ENCODE measurements around the gene PRPH. TPM values are rescaled to one million over a fixed set of nuclear protein-coding genes. Genes with fewer than 3 reads are reported as not detected.

Gene PRPH
- total and polyA plus RNA-seq, 2 of the 13 experiments (the other 11 are each of a cell fraction or from before 2014, with no cell fraction given) = 0.12 TPM; not detected in 1

DNA sequence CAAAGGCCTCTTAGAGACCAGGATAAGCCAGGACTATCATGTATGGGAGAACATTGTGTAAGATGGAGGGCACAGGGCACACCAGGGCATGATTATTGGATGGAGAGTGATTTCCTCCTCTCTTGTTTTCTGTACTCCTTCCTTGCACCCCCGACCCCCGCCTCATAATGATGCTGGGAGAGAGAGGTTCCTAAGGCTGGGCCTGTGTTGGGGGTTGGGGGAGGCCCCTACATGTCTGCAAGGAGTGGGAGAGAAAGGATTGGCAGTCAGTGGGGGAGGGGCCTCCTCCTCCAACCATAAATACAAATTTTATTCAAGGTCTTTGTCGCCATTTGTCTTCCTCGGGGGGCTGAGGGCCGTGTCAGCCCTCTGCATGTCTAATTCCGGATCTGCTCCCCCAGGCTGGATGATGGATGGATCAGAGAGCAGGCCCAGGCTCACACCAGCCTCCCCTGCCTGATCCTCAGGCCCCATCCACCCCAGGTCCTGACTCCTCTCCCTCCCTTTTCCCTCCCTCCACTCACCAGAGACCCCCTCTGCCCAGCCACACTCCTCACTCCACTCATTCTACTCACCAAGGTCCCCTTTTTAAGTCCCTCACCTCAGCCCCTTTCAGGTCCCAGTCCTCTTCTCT is 44.0 kb downstream of the PRPH start:
- no peak overlapping the region for H3K4me2 ChIP-seq (ENCODE audit: low read depth, low read length)
- peaks cover 37% of the 10 kb centered on the region for H3K4me1 ChIP-seq (ENCODE audit: insufficient read depth, low read length)
- no peak overlapping the region for H3K27ac ChIP-seq (ENCODE audit: extremely low read length, insufficient read depth, low read length)
- ChIA-PET POLR2A (no interaction called here), CTCF (ENCODE audit: low intra/inter-chr PET ratio, low total read pairs) (no interaction called here)
- no peak for TF ChIP-seq ZBTB33 (CRISPR knock-in tag; IDR thresholded peaks at IDR 0.05)
- TF ChIP-seq CCDC6 (CRISPR knock-in tag; IDR thresholded peaks at IDR 0.05) = no peak
- TF ChIP-seq ZNF282 (IDR thresholded peaks at IDR 0.05; ENCODE audit: partially characterized antibody) = no peak
- no peak for TF ChIP-seq RORA (CRISPR knock-in tag; IDR thresholded peaks at IDR 0.05)
- TF ChIP-seq MTA3 (CRISPR knock-in tag; IDR thresholded peaks at IDR 0.05) = no peak
- TF ChIP-seq ZFP37 (CRISPR knock-in tag; IDR thresholded peaks at IDR 0.05; ENCODE audit: borderline replicate concordance) = no peak
- TF ChIP-seq, protein P1, sequence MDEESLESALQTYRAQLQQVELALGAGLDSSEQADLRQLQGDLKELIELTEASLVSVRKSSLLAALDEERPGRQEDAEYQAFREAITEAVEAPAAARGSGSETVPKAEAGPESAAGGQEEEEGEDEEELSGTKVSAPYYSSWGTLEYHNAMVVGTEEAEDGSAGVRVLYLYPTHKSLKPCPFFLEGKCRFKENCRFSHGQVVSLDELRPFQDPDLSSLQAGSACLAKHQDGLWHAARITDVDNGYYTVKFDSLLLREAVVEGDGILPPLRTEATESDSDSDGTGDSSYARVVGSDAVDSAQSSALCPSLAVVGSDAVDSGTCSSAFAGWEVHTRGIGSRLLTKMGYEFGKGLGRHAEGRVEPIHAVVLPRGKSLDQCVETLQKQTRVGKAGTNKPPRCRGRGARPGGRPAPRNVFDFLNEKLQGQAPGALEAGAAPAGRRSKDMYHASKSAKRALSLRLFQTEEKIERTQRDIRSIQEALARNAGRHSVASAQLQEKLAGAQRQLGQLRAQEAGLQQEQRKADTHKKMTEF (CRISPR knock-in tag; IDR thresholded peaks at IDR 0.05) = no peak
- TF ChIP-seq BRD4 (CRISPR knock-in tag; IDR thresholded peaks at IDR 0.05) = no peak
- no peak for TF ChIP-seq SATB2 (CRISPR knock-in tag; IDR thresholded peaks at IDR 0.05)
- no peak for TF ChIP-seq ZBTB20 (CRISPR knock-in tag; IDR thresholded peaks at IDR 0.05; ENCODE audit: borderline replicate concordance, low read depth)
- no peak for TF ChIP-seq THAP7 (CRISPR knock-in tag; IDR thresholded peaks at IDR 0.05)
- no peak for TF ChIP-seq FOXC1 (CRISPR knock-in tag; IDR thresholded peaks at IDR 0.05; ENCODE audit: borderline replicate concordance)
- TF ChIP-seq, protein P2, sequence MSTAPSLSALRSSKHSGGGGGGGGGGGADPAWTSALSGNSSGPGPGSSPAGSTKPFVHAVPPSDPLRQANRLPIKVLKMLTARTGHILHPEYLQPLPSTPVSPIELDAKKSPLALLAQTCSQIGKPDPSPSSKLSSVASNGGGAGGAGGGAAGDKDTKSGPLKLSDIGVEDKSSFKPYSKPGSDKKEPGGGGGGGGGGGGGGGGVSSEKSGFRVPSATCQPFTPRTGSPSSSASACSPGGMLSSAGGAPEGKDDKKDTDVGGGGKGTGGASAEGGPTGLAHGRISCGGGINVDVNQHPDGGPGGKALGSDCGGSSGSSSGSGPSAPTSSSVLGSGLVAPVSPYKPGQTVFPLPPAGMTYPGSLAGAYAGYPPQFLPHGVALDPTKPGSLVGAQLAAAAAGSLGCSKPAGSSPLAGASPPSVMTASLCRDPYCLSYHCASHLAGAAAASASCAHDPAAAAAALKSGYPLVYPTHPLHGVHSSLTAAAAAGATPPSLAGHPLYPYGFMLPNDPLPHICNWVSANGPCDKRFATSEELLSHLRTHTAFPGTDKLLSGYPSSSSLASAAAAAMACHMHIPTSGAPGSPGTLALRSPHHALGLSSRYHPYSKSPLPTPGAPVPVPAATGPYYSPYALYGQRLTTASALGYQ (CRISPR knock-in tag; IDR thresholded peaks at IDR 0.05) = no peak
- no peak for TF ChIP-seq IKZF1 (IDR thresholded peaks at IDR 0.05)
- TF ChIP-seq ZNF720 (CRISPR knock-in tag; IDR thresholded peaks at IDR 0.05) = no peak
- TF ChIP-seq, protein P3, sequence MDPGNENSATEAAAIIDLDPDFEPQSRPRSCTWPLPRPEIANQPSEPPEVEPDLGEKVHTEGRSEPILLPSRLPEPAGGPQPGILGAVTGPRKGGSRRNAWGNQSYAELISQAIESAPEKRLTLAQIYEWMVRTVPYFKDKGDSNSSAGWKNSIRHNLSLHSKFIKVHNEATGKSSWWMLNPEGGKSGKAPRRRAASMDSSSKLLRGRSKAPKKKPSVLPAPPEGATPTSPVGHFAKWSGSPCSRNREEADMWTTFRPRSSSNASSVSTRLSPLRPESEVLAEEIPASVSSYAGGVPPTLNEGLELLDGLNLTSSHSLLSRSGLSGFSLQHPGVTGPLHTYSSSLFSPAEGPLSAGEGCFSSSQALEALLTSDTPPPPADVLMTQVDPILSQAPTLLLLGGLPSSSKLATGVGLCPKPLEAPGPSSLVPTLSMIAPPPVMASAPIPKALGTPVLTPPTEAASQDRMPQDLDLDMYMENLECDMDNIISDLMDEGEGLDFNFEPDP (CRISPR knock-in tag; conservative IDR thresholded peaks at IDR 0.05) = no peak
- TF ChIP-seq ZNF558 (CRISPR knock-in tag; IDR thresholded peaks at IDR 0.05; ENCODE audit: borderline replicate concordance) = no peak
- DNase-seq (ENCODE audit: low spot score) (no peak), FAIRE-seq (no peak), ATAC-seq (no peak)
- intact Hi-C loops (cut with micrococcal nuclease; ENCODE audit: unreplicated experiment) = no loop called here
- H3K9ac ChIP-seq (ENCODE audit: insufficient read depth, low read depth, low read length) = no peak overlapping the region
- H2AFZ ChIP-seq (ENCODE audit: low read length) = no peak overlapping the region
- H4K20me1 ChIP-seq (ENCODE audit: insufficient read depth, low read length) = 0 out of 2 replicates have a peak, but pooled peaks cover 2% of the 10 kb centered on the region
- no peaks in the 10 kb centered on the region for H3K9me3 ChIP-seq (ENCODE audit: low read length)
- 2% methylated on average over 6 of the region's 6 CpGs for WGBS (ENCODE audit: low lambda C conversion rate)
- H3K4me3 ChIP-seq (replicated peaks in 1 of 3; ENCODE audit: insufficient read depth in 1 of 3, low read depth in 2 of 3, low read length in 3 of 3) = no peak overlapping the region
- no peaks in the 10 kb centered on the region for H3K79me2 ChIP-seq (ENCODE audit: insufficient read depth, low read length)
- peaks cover 13 to 81% of the 10 kb centered on the region in 2 experiments; a peak in 4 of 5 replicates for H3K27me3 ChIP-seq (ENCODE audit: control insufficient read depth in 1 of 2, insufficient read depth in 2 of 2, low read length in 2 of 2)
- in situ Hi-C loops (cut with HindIII; ENCODE audit: extremely low pct_ligation_motif_present, low pct_unique_long_range_greater_than_20kb) = no loop called here
- BruUV-seq (replicated peaks) = no TSS peak
- no peaks in the 10 kb centered on the region for H3K36me3 ChIP-seq (replicated peaks in 1 of 2; ENCODE audit: control insufficient read depth in 1 of 2, insufficient read depth in 2 of 2, low read length in 2 of 2)

All from HepG2 (cell line).